ENCODE measurements around the gene TMEM26.

GRCh38 chr10:61389887-61390286, 63.3 kb downstream of the TMEM26 start:
- no peak for TF ChIP-seq CTCF (IDR thresholded peaks at IDR 0.05)
- no peak for TF ChIP-seq POLR2AphosphoS5 (IDR thresholded peaks at IDR 0.05)

All from esophagus muscularis mucosa (tissue), 3 donors.